Measurements from ENCODE around the gene FEN1.

The FEN1 gene

GRCh38 chr11:61844909-61845565 is 52.3 kb downstream of the FEN1 start:
- no peak for DNase-seq (ENCODE audit: low read depth)

DNA sequence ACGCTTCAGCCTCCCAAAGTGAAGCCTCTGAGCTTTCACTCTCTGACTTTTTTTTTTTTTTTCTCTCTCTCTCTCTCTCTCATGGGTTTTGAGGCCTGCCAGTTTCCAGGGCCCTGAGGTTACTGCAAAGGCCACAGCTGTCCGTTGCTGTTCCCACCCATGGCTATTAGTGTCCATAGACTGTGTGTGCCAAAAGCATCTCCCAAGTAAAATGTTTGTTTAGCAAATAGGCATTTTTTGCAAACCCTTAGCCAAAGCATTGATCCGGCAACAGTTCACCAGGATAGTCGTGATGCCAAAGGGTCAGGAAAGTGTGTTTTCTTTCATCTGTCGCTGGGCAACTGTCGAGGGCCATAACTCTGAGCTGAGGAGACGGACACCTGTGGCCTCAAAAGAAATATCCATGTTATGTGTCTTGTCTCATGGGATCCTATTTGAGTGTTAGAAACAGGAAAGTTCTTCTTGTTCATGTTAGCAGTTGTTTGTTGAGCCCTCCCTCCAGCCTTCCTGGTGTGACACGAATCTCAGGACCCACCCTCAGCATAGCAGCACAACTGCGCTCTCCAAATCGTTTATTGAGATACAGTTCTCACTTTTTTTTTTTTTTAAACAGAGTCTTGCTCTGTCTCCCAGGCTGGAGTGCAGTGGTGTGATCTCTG is 53.8 kb downstream of the FEN1 start:
- no peak for DNase-seq (ENCODE audit: low read depth)
